ENCODE measurements around the gene DUOX2. TPM values are rescaled to one million over a fixed set of nuclear protein-coding genes. Genes with fewer than 3 reads are reported as not detected.

DUOX2 gene
- total RNA-seq = not detected in 2 replicates

DNA sequence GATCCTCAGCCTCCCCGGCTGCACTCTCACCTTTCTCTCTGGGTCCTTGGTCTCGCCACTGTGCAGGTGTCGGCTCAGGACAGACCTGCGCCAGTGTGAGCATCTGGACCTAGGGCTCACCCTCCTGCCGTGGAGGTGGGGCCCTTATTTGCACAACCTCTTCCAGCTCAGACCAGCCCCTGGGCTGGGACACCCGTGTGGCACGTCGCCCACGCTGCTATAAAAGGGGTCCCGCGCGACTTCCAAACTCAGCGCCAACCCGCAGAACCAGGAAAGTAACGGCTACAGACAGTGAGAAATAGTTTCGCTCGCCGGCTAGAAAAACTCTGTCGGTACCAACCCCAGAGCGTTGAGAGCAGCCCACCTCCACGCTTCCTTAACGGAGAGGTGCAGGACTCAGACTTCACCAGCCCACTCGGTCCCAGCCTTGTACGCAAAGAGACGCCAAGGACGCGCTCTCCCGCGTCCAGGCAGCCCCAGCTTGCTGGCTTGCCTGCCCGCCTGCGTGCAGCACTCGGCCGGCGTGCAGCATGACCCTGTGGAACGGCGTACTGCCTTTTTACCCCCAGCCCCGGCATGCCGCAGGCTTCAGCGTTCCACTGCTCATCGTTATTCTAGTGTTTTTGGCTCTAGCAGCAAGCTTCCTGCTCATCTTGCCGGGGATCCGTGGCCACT, at the start of gene DUOX2, which contains the start of gene DUOXA2:
DUOX2 (minus strand) TSS at position 97 of the 675 bp plus-strand sequence. CDS start 761 bp downstream, outside the sequence.
DUOXA2 (plus strand) TSS at position 251 of the 675 bp plus-strand sequence; CDS start at position 531, 280 bp downstream.
- no peak for DNase-seq (ENCODE audit: low read depth, low spot score)

DNA sequence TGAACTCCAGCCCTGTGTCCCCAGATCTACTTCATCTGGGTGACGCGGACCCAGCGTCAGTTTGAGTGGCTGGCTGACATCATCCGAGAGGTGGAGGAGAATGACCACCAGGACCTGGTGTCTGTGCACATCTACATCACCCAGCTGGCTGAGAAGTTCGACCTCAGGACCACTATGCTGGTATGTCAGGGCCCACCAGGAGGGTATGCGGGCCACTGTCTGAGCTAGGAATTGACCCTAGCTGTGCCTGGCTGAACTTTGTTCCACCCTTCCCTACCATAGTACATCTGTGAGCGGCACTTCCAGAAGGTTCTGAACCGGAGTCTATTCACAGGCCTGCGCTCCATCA, 49.5 kb upstream of the DUOX2 start:
- DNase-seq (ENCODE audit: low read depth, low spot score) = no peak

DNA sequence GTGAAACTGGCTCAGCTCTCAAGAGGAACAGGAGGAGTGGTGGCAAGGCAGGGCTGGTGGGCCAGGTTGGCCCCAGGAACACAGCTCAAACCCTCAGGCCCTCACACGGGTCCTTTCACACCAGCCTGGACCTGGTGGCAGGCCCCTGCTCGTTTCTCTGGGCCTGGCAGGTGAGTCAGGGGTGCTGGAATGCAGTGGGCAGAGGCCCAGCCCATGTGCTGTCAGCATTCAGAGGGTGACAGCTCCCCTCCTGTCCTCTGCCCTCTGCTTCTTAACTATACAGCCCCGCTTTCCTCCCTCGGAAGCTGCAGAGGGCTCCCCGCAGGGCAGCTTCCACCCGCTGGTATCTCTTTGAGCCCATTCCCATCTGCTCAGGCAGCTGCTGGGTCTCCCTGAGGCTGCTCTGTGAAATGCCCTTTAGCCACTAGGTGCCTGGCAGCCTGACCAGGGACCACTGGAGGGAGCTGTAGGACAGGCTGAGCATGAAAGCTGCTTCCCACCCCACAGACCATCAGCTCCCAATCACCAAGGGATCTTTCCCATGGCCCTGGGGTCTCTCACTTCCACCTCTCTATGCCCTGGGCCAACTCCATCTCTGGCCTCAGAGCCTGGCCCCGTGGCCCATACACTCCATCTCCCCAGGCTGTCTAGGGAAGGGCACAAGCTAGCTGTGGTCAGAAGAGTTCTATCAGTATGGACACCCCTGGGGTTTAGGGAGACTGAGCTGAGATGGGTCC, 49.0 kb upstream of the DUOX2 start:
- peak; percentile 54 for DNase-seq (ENCODE audit: low read depth, low spot score)

DNA sequence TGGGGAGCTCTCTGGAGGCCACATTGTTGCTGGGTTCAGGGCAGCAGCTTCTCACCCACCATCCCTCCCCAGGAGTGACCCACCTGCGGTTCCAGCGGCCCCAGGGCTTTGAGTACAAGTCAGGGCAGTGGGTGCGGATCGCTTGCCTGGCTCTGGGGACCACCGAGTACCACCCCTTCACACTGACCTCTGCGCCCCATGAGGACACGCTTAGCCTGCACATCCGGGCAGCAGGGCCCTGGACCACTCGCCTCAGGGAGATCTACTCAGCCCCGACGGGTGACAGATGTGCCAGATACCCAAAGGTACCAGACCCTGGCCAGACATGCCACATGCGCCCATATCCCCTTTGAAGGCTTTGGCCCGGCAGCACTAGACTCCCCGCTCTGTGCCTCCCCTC, 47.7 kb upstream of the DUOX2 start:
- no peak for DNase-seq (ENCODE audit: low read depth, low spot score)

DNA sequence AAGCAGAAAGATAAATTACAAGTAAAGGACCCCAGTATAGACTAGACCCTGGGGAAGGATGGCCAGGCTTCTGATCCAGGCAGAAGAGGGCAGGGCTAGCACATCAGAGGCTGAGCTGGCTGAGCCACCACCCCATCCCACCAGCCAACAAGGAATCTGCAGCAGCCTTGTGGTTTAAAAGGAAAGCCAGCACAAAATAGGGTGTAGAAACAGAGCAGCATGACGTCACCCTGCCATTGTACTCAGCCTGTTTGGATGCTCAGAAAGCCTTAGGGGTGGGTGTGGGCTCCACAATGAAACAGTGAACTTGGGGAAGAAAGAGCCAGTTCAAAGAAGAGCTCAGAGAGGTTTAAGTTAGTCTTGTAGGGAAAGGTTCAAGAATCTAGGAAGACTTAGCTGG, 44.0 kb upstream of the DUOX2 start:
- no peak for DNase-seq (ENCODE audit: low read depth, low spot score)

DNA sequence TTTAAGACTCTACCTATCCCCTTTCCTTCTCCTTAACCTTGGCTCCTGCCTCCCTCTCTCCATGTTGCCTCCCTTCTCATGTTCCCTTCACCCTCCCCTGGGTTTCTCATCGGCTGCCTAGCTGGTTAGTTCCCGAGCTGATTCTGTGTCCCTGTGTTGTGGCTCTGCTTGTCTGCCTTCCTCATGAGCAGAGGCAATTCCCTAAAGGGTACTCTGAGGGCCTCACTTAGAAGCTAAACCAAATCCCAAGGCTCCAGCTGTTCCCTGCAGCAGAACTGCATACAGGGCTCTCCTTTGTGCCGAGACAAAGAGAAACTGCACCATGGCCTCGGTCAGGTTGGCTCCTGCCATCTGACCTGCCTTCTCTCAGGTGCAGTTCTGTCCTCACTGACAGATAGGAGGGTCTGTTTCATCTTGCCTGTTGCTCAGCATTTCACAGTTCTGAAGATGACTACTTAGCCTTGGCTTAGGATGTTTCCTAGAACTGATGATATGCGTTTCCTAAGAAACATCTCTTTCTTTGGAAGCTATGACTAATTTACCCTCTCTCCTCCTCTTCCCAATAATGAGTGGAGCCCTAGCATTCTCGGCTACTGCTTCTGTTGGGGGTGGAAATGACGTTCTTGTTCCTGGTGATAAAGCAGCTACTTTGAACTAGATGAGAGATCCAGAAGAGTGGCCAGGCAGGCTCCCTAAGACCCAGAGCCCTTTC, 42.9 kb upstream of the DUOX2 start:
- no peak for DNase-seq (ENCODE audit: low read depth, low spot score)

DNA sequence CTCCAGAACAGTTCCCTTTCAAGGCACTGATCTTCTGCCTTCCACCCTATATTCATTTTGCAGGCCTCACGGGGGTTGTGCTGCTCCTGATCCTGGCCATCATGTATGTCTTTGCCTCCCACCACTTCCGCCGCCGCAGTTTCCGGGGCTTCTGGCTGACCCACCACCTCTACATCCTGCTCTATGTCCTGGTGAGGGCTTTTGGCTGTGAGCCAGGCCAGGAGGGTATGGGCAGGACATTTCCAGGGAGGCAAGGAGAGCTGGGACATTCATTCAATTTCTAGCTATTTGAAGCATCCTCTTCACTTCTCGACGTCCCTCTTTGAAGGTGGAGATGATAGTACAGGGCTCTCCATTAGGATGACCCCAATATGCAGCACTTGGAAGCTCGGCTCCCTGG, 41.8 kb upstream of the DUOX2 start:
- DNase-seq (ENCODE audit: low read depth, low spot score) = no peak

DNA sequence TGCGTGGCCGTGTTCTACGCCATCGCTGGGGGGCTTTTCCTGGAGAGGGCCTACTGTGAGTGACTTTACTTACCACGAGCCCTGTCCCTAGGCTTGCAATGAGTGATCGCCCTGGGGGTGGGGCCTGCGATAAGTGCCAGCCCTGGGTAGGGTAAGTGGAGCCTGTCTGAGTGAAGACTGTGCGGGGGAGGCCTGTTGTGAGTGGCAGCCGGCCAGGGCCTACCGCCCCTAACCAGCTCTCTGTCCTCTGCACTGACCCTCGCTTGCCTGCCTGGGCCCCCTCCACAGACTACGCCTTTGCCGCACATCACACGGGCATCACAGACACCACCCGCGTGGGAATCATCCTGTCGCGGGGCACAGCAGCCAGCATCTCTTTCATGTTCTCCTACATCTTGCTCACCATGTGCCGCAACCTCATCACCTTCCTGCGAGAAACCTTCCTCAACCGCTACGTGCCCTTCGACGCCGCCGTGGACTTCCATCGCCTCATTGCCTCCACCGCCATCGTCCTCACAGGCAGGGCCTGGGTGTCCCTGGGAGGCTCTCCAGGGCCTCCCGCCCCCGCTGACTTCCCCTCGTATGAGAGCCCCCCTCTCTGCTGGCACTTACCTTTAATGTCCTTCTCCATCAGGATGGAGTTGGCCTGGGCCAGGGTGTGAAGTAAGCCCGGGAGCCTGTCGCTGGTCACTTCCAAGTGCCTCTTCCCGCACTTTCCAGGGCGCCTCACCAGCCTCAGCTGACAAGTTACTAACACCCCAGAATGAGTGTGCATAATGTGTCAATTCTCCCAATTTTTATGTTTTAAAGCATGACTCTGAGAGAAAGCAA, 38.2 kb upstream of the DUOX2 start:
- DNase-seq (ENCODE audit: low read depth, low spot score) = no peak

DNA sequence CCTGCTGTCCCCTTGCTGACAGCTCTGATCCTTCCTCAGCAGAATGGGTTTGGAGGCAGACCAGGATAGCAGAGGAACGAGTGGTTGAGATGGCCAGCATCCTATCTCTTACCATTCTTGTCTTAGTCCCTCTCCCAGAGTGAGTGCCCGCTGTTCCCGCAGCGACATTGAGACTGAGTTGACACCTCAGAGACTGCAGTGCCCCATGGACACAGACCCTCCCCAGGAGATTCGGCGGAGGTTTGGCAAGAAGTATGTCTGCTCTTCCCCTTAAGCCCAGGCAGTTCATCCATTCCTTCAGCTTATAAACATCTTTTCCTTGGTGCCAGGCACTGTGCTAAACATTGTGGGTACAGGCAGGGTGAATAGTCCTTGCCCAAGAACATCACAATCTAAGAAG, 37.0 kb upstream of the DUOX2 start:
- DNase-seq (ENCODE audit: low read depth, low spot score) = no peak

DNA sequence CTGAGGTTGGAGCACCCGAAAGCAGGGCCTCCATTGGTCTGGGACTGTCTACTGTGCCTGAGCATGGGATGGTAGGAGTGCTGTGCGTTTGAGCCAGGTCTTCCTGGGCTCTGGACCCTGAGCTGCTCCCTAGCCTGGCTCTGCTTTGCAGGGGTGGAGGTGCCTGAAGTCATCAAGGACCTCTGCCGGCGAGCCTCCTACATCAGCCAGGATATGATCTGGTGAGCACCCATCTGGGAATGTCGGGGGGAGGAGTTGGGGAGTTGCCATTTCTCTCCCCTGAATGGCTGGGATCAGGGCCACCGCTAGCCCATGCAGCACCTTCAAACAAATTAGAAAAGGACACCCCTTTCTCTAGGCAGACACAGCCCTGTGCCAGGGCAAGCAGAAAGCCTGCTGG, 36.5 kb upstream of the DUOX2 start:
- no peak for DNase-seq (ENCODE audit: low read depth, low spot score)

DNA sequence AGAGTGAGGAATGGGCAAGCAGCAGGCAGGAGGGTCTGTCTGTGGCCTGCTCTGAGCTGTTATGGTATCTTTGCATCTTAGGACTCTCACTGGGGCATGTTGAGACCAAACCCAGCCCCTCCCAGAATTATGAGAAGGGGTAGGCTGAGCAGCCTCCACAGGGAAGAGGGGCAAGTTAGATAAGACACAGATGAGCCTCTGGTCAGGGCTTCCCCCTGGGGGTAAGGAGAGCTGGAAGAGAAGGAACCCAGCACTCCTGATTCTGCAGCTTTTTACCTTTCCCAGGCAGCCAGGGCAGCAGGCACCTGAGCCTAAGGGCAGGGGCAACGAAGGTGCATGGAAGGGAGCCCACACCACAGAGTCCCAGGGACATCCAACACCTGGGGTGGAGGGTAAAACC, 35.1 kb upstream of the DUOX2 start:
- DNase-seq (ENCODE audit: low read depth, low spot score) = no peak

DNA sequence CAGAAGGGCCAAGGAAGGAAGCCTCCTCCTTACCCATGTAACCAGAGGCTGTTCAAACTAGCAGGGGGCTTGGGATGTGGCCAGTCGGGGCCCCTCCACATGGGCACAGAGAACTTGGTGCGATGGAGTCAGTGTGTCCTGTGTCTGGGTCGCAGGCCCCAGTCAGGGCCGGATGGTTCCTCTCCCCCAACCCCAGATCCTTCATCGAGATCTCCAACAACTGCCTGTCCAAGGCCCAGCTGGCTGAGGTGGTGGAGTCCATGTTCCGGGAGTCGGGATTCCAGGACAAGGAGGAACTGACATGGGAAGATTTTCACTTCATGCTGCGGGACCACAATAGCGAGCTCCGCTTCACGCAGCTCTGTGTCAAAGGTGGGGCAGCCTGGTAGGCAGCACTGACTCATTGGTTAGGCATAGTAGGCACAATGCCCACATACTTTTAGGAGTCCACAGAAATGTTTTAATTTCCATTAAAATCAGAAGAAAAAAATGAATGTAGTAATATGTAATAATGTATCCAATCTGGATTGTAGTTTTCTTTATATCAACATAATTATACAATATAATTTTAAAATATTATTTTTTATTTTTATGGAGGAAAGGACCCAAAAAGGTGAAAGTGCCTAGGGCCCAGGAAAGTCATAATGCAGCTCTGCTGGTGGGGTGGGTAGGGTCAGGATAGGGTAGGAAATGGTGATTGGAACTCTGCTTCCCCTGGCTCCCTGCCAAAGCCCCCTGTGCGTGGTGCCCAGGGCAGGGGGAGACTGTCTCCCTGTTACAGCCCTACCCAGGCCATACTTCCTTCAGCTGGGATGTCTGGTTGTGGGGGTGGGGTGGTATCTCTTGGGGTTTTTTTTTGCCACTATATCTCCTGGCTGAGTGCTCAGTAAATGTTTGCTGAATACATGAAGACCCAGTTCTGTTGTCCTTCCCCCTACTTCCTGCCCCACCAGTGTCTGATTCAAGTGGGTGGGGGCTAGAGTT, 34.4 kb upstream of the DUOX2 start:
- DNase-seq (ENCODE audit: low read depth, low spot score) = no peak

DNA sequence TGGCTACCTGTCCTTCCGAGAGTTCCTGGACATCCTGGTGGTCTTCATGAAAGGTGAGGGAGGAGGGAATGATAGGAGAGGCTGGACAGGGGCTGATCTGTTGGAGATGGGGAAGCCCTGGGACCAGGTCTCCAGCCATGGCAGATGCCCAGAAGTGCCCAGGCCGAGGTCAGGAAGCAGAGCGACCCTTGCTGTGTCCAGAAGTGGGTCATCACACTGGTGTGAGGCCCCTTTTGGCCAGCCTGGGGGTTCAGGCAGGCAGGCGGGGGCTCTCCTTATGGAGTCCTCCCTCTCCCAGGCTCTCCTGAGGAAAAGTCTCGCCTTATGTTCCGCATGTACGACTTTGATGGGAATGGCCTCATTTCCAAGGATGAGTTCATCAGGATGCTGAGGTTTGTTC, 33.6 kb upstream of the DUOX2 start:
- DNase-seq (ENCODE audit: low read depth, low spot score) = no peak

DNA sequence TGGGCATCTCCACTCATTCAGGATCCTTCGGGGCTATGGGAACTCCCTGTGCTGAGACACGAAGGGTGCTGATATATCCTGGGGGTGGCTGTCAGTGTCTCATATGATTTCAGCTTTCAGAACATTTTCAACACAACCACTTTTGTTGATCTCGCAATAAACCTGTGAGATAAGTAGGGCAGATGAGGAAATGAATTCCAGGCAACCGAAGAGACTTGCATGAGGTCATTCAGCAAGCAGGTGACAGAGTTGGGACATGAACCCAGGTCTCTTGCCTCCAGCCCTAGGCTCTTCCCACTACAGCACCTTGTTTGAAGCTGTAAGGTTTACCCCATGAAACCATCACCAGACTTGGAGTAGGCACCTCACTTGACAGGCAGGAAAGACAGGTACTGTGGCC, 32.4 kb upstream of the DUOX2 start:
- no peak for DNase-seq (ENCODE audit: low read depth, low spot score)

DNA sequence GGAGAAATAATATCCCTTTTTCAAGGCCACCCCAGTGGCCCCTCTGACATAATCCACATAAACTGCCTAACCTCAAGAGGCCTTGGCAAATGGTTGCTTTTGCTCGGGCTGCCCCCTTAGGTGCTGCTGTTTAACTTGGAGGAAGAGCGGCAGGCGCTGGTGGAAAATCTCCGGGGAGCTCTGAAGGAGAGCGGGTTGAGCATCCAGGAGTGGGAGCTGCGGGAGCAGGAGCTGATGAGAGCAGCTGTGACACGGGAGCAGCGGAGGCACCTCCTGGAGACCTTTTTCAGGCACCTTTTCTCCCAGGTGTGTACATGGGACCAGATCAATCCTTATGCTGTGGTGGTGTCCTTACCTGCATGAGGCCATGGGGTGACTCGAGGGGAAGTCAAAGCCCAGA, 30.8 kb upstream of the DUOX2 start:
- DNase-seq (ENCODE audit: low read depth, low spot score) = no peak

DNA sequence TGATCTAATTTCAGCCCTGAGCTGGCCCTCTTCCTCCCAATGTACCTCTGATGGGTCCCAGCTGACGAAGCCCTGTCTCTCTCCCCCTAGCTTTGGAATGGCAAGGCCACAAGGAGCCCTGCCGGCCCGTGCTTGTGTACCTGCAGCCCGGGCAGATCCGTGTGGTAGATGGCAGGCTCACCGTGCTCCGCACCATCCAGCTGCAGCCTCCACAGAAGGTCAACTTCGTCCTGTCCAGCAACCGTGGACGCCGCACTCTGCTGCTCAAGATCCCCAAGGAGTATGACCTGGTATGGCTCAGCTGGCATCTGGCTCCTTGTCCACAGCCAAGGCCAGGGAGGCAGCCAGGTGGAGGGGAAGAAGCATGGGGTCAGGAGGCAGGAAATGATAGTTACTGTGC, 30.0 kb upstream of the DUOX2 start:
- no peak for DNase-seq (ENCODE audit: low read depth, low spot score)

DNA sequence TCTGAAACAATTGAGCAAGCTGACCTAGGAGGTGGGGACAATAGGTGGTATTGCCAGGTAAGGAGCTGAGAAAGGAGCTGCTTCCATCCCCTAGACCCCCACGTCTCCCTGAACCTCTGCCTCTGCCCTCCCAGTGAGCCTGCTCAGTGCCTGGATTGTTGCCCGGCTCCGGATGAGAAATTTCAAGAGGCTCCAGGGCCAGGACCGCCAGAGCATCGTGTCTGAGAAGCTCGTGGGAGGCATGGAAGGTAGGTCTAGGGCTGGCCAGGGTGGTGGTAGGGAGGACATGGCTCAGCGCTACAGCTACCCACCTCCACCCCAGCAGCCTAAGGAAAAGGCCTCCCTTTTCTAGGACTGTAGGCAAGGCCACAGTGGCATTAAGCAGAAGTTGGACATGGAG, 29.1 kb upstream of the DUOX2 start:
- no peak for DNase-seq (ENCODE audit: low read depth, low spot score)

DNA sequence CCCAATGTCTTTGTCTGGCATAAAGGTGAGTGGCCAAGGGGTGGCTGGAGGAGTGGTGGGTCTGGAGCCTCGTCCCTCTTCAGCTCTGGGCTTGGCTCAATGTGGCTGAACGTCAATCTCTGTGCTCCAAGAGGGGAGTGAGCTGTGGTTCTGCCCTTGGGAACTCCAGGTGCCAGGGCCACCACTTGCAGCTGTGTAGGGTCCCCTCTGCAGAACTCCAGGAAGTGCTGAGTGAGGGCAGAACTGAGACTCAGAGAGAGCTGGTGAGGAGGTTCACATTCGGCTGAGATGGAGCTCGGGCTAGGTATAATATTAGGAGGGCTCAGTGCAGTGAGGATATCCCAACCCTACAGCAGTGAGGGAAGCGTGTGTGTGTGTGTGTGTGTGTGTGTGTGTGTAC, 27.4 kb upstream of the DUOX2 start:
- DNase-seq (ENCODE audit: low read depth, low spot score) = no peak

DNA sequence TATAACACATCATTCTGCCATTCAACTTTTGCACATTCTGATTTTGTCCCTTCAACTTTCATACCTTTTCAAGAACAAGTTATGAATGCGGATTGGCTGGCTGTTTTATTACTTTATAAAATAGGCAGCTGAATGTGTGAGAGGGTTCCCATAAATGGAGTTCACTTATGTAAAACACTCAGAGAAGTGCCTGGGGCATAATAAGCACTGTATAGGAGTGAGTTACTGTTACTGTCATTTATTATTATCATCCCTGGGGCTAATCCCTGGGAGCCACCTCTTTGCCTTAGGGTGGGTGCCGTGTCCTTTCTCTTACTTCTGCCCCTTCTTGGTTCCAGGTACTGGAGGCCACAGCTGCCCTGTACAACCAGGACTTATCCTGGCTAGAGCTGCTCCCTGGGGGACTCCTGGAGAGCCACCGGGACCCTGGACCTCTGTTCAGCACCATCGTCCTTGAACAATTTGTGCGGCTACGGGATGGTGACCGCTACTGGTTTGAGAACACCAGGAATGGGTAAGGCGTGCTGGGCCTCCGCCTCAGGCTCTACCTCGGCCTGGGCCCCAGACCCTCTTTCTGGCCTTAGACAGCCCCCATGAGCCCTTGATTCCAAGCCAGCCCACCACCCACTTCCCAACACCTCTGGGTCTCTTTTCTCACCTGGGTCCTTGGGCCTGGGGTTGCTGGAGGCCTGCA, 26.7 kb upstream of the DUOX2 start:
- no peak for DNase-seq (ENCODE audit: low read depth, low spot score)

DNA sequence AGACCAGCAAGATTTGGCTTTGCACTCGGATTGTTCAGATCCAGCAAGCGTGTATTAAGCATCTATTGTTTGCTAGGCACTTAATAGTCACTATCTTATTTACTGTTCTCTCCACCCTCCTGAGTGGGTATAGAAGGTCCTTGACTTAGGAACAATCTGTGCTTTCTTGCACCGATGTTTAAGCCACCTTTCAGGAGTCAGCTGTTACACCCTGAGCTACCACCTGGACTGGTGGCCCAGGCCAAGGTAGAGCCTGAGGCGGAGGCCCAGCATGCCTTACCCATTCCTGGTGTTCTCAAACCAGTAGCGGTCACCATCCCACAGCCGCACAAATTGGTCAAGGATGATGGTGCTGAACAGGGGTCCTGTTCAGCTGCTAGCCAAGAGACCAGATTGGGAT, 25.8 kb upstream of the DUOX2 start:
- no peak for DNase-seq (ENCODE audit: low read depth, low spot score)

Measured in pulmonary artery endothelial cell (primary cell).